Measurements from ENCODE around the gene TOR4A. TPM values are rescaled to one million over a fixed set of nuclear protein-coding genes. Genes with fewer than 3 reads are reported as not detected.
A peak's percentile ranks its signal among the peaks of the same experiment; 100 is the strongest.

Gene TOR4A
- total and polyA plus RNA-seq, 9 of the 15 experiments (the other 6 are each of a cell fraction or from before 2014, with no cell fraction given): 3.9 to 49.2 (median 8.8) TPM

- TF ChIP-seq USF2 (CRISPR knock-in tag; IDR thresholded peaks at IDR 0.05) (no peak), ZNF316 (IDR thresholded peaks at IDR 0.05) (no peak), THAP12 (CRISPR knock-in tag; IDR thresholded peaks at IDR 0.05) (no peak), SAP30 (IDR thresholded peaks at IDR 0.05; ENCODE audit: borderline replicate concordance, insufficient read depth, low read depth, low read length, poor library complexity, severe bottlenecking) (peak; percentile 20), CXXC5 (CRISPR knock-in tag; IDR thresholded peaks at IDR 0.05) (no peak), FOXA1 (IDR thresholded peaks at IDR 0.05; ENCODE audit: borderline replicate concordance) (no peak), JUN (IDR thresholded peaks at IDR 0.05; ENCODE audit: borderline replicate concordance, low read depth, low read length) (no peak), JUN (CRISPR knock-in tag; IDR thresholded peaks at IDR 0.05; ENCODE audit: borderline replicate concordance) (no peak), RBM22 (IDR thresholded peaks at IDR 0.05; ENCODE audit: low read depth, low read length, poor library complexity, severe bottlenecking) (peak; percentile 94), MYNN (IDR thresholded peaks at IDR 0.05) (no peak), MYNN (CRISPR knock-in tag; IDR thresholded peaks at IDR 0.05) (no peak), KAT7 (CRISPR knock-in tag; IDR thresholded peaks at IDR 0.05; ENCODE audit: borderline replicate concordance) (peak; percentile 29; the same call in 1 of the 2 replicates), KLF16 (IDR thresholded peaks at IDR 0.05) (no peak), CSDE1 (IDR thresholded peaks at IDR 0.05) (no peak), CBX5 (IDR thresholded peaks at IDR 0.05; ENCODE audit: borderline replicate concordance, low read depth) (no peak), SETDB1 (IDR thresholded peaks at IDR 0.05; ENCODE audit: low read length) (no peak), CEBPZ (IDR thresholded peaks at IDR 0.05; ENCODE audit: borderline replicate concordance, low read depth, low read length) (no peak), RBM34 (IDR thresholded peaks at IDR 0.05; ENCODE audit: borderline replicate concordance, insufficient read depth, low read length) (no peak), ZNF707 (CRISPR knock-in tag; conservative IDR thresholded peaks at IDR 0.05) (peak; percentile 61; the same call in 1 of the 2 replicates), CTBP1 (IDR thresholded peaks at IDR 0.05; ENCODE audit: borderline replicate concordance) (no peak), TCF7L2 (IDR thresholded peaks at IDR 0.05; ENCODE audit: low read depth, low read length) (no peak)
These were observed 35.0 kb upstream of the TOR4A start (continued) for GRCh38 chr9:137242269-137243203.
